ENCODE data around the gene ACADM. TPM values are rescaled to one million over a fixed set of nuclear protein-coding genes. Genes with fewer than 3 reads are reported as not detected.
A peak's percentile ranks its signal among the peaks of the same experiment; 100 is the strongest.
"Not testable (repeated sequence)": the region's sequence is repeated elsewhere in the genome, so short reads cannot be mapped to it uniquely, and the experiment has no call there.

The ACADM gene
- total RNA-seq, 1 donor from 2014 or later: 401 TPM

DNA sequence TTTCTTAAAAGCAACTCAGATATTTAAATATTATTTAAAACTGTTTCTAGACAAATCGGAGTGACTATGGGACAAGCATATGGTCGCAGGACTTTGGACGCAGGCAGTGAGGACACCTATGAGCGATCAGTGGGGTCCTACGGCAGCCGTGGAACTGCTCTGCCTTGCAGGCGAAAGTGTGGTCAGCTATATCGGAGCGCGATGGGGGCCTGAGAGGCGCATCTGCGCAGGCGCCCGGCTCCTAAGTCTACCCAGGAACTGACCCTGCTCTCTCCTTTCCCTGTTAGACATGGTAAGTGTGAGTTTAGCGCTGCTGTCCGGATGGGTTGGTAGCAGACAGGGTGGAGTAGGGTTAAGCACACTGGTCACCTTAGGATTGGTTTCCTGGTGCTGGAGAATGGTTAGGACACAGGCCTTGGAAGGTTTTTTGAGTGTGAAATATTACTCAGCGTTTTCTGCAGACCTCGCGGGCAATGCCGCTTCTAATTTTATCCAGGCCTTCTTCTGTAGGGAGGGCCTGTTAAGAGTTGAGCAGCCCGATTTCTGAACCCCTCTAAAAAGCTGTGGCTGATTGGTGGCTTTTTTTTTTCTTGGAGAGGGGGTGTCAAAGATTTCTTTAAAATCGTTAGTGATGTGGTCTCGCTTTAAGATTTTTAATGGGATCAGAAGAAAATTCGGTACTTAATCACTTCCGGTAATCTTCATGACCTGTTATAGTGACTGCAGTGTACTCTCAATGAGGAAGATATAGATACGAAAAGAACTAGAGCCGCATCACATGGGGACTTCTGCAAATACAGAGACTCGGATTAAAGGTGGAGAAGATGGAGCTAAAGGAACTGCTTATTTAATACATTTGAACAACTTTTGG, 61.7 kb downstream of the ACADM start, which contains the start of gene RABGGTB:
RABGGTB (plus strand) TSS at position 274 of the 871 bp plus-strand sequence; CDS start at position 290, 16 bp downstream.
- intact Hi-C loops (cut with DNase I): no loop called here
- DNase-seq (peak; percentile 97), ATAC-seq (ENCODE audit: poor library complexity) (peak; percentile 99)

DNA sequence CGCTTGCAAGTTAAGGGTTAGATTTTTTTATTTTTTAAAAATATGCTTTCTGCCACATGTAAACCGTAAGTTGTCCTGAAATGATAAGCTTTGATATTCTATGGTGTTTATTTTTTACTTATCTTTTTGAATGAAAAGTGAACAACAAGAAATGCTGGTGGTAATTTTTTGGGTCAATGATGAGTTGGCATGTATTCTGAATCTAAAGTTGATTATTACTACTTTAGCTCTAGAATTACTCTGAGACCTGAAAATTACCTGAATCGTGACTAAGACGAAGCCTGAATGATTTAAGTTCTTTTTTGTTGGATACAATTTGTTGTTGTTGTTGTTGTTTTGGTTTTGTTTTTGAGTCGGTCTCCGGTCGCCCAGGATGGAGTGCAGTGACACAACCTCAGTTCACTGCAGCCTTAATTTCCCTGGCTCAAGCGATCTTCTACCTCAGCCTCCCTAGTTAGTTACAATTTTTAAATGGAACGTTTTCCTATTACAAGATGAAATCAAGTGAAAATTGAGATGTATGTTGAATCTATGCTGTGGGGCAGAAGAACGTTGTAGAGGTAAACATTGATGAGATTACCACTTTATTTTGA, 62.5 kb downstream of the ACADM start:
- DNase-seq: no peak
- intact Hi-C loops (cut with DNase I): no loop called here
- ATAC-seq (ENCODE audit: poor library complexity): no peak

DNA sequence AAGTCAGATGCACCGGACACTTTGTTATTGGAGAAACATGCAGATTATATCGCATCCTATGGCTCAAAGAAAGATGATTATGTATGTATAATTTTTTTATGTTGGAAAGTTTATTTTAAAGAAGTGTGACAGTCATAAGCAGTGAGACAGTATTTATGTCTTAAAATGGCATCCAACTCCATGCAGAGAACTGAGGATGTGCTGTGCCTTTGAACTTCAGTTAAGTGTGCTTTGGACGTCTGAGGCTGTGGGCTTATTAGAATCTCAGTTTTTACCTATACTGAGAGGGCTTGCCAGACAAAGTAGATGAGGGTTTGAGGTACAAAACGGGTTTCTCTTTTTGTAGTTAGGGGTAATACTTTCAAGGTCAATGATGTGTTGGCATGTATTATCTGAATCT, 63.0 kb downstream of the ACADM start:
- intact Hi-C loops (cut with DNase I): no loop called here
- DNase-seq (no peak), ATAC-seq (ENCODE audit: poor library complexity) (no peak)

DNA sequence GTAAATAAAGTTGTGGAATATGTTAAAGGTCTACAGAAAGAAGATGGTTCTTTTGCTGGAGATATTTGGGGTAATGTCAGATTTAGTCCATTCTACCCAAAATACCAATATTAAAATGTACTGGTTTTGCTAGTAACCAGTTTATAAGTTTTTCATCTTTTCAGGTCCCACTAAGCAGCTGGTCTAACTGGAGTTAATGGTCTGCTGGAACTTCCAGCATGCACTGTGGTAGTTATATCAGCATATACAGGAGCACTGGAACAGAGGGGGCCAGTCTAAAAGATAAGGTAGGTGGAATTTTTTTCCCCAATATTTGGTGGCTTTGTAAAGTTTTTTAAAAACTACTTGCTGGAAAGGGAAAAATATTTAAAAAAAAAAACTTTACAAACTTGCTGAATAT, 65.5 kb downstream of the ACADM start:
- intact Hi-C loops (cut with DNase I): no loop called here
- ATAC-seq (ENCODE audit: poor library complexity) (no peak), DNase-seq (no peak)

DNA sequence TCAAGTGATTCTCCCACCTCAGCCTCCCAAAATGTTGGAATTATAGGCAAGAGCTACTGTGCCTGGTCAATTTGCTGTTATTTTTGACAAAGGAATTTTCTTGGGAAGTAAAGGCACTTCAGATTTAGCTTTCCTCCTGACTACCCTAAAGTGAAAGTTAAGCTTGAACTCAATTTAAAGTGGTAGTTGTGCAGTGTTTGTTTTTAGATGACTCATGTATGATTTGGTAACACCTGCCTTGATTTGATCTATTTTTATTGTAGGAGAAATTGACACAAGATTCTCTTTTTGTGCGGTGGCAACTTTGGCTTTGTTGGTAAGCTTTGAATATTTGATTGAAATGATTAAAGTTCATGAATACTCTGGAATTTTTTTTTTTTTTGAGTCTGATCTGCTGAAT, 66.5 kb downstream of the ACADM start:
- no peak for DNase-seq
- intact Hi-C loops (cut with DNase I): no loop called here
- ATAC-seq (ENCODE audit: poor library complexity): no peak

DNA sequence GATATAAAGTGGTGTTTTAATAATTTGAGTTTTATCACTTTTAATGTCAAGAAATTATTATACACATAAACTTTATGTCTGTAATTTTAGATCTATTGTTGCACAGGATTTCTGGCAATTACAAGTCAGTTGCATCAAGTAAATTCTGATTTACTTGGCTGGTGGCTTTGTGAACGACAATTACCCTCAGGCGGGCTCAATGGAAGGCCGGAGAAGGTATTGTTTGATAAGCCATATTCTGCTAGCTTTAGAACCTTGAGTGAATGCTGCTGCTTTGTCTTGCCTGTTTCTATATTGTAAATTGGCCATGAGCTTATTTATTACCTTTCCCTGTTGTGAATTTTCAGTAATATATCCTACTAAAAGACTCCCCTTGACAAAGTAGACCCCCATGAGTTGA, 67.6 kb downstream of the ACADM start:
- DNase-seq (no peak), ATAC-seq (ENCODE audit: poor library complexity) (no peak)
- intact Hi-C loops (cut with DNase I): no loop called here

DNA sequence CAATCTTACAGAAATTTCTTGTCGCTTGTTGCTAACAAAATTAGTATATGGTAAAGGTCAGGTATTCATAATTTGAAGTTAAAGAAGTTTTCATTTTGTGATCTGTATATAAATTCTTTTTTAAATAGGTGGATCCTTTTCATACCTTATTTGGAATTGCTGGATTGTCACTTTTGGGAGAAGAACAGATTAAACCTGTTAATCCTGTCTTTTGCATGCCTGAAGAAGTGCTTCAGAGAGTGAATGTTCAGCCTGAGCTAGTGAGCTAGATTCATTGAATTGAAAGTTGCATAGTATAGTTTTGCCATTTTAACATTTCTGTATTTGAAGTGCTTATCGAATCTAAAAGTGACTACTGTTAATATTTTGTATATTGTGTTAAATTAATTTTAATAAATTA, 69.9 kb downstream of the ACADM start:
- intact Hi-C loops (cut with DNase I): no loop called here
- ATAC-seq (ENCODE audit: poor library complexity): no peak
- no peak for DNase-seq

DNA sequence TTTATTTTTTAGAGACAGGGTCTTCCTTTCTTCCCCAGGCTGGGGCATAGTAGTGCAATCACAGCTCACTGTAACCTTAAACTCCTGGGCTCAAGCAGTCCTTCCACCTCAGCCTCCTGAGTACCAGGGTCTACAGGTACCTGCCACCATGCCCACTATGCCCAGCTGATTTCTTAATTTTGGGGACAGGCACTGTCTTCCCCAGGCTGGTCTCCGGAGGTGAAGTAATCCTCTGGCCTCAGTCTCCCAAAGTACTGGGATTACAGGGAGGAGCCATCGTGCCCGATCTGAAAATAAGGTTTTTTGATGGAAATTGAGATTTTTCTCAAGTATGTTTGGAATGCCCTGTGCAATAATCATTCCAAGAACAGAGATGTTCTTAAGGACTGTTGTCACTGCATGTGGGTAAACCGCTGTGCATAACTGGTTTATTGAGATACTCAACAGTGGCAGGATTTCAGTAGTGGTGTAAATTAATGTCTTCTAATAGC, 71.2 kb downstream of the ACADM start:
- ATAC-seq (ENCODE audit: poor library complexity) (no peak), DNase-seq (no peak)
- intact Hi-C loops (cut with DNase I): no loop called here

DNA sequence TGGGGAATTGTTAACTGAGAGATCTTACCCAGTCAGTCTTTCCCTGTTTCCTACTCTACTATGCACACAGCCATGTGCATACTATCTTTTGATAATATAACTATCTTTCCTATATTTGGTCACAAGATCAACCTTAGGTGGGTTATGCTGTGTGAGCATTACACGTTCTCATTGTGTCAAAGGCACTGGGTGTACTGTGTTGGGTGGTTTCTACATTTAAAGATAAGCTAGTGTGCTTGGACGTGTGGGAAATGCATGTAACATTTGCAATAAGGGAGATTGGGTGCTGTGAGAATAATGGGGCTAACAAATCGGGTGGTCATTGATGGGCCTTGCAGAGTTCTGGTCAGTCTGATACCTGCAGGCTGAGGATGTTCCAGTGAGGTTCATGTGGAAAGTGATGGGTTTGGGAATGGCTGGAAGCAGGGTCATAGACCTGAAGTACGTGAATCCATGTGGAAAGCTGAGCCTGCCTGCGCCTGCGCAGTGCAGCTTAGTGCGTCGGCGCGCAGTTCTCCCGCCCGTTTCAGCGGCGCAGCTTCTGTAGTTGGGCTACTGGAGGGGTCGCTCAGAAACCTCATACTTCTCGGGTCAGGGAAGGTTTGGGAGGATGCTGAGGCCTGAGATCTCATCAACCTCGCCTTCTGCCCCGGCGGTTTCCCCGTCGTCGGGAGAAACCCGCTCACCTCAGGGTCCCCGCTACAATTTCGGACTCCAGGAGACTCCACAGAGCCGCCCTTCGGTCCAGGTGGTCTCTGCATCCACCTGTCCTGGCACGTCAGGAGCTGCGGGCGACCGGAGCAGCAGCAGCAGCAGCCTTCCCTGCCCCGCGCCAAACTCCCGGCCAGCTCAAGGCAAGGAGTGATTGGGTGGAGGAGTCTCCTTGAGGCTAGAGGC, 72.1 kb downstream of the ACADM start, which contains the start of gene MSH4:
MSH4 (plus strand) TSS at position 507 of the 897 bp plus-strand sequence; CDS start at position 611, 104 bp downstream.
- ATAC-seq (ENCODE audit: poor library complexity) (peak; percentile 23), DNase-seq (no peak)
- intact Hi-C loops (cut with DNase I): no loop called here

DNA sequence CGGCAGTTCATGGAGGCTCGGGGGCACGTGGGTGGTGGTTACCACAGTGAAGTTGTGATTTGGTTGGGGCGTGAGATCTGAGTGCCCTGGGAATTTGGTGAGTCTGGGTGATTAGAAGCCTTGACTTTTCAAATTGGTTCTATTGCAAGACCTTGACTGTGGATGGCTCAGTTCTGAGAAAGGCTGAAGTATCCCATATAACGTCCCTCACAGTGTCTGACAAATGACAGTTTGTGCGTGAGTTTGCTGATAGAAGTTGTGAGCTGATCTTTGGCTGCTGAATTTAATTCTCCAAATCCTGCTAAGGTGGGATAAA, 72.7 kb downstream of the ACADM start:
- intact Hi-C loops (cut with DNase I): no loop called here
- DNase-seq (no peak), ATAC-seq (ENCODE audit: poor library complexity) (no peak)

DNA sequence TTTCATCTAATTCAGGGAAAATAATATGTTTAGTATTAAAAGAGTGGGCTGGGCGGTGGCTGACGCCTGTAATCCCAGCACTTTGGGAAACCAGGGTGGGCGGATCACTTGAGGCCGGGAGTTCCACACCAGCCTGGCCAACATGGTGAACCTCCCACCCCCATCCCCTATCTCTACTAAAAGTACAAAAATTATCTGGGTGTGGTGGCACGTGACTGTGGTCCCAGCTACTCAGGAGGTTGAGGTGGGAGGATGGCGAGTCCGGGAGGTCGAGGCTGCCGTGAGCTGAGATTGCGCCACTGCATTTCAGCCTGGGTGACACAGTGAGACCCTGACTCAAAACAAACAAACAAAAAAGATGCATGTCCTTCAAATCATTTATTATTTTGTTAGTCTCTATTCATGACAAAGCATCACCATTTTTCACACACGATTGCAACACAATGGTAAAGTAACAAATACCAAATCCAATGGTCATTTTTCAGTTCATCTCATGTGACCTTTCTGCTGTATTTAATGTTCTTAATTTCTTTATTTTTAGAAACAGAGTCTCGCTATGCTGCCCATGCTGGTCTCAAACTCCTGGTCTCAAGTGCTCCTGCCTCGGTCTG, 73.2 kb downstream of the ACADM start:
- DNase-seq (no peak), ATAC-seq (ENCODE audit: poor library complexity) (peak; percentile 17)
- intact Hi-C loops (cut with DNase I): no loop called here

DNA sequence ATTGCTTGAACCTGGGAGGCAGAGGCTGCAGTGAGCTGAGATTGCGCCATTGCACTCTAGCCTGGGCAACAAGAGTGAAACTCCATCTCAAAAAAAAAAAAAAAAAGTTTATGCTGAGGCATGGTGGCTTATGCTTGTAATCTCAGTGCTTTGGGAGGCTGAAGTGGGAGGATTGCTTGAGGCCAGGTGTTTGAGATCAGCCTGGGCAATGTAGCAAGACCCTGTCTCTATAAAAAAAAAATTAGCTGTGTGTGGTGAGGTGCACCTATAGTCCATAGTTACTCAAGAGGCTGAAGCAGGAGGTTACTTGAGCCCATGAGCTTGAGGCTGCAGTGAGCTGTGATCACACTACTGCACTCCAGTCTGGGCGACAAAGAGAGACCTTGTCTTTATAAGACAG, 77.0 kb downstream of the ACADM start:
- ATAC-seq (ENCODE audit: poor library complexity); DNase-seq; intact Hi-C loops (cut with DNase I): not testable (repeated sequence)

DNA sequence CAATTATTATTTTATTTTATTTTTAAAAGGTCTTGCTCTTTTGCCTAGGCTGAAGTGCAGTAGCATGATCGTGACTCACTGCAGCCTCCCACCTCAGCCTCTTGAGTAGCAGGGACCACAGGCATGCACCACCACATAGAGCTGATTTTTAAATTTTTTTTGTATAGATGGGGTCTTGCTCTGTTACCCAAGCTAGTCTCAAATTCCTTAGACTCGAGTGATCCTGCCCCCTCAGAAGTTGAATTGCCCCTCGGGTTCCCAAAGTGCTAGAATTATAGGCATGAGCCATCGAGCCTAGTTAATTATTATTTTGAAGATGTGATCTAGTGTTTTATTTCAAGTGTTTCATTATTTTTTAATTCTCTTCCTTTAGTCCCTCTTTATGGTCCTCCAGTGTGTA, 84.4 kb downstream of the ACADM start:
- ATAC-seq (ENCODE audit: poor library complexity) (no peak), DNase-seq (no peak)
- intact Hi-C loops (cut with DNase I): no loop called here

DNA sequence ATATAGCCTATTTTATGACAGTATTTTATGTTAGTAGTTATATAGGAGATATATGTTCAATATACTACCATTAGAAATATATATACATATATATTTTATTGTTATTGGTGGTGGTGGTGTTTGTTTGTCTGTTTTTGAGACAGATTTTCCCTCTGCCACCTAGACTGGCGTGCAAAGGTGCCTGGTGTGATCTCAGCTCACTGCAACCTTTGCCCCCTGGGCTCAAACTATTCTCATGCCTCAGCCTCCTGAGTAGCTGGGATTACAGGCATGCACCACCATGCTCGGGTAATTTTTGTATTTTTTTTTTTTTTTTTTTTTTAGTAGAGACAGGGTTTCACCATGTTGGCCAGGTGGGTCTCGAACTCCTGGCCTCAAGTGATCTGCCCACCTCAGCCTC, 85.6 kb downstream of the ACADM start:
- ATAC-seq (ENCODE audit: poor library complexity); intact Hi-C loops (cut with DNase I); DNase-seq: not testable (repeated sequence)

DNA sequence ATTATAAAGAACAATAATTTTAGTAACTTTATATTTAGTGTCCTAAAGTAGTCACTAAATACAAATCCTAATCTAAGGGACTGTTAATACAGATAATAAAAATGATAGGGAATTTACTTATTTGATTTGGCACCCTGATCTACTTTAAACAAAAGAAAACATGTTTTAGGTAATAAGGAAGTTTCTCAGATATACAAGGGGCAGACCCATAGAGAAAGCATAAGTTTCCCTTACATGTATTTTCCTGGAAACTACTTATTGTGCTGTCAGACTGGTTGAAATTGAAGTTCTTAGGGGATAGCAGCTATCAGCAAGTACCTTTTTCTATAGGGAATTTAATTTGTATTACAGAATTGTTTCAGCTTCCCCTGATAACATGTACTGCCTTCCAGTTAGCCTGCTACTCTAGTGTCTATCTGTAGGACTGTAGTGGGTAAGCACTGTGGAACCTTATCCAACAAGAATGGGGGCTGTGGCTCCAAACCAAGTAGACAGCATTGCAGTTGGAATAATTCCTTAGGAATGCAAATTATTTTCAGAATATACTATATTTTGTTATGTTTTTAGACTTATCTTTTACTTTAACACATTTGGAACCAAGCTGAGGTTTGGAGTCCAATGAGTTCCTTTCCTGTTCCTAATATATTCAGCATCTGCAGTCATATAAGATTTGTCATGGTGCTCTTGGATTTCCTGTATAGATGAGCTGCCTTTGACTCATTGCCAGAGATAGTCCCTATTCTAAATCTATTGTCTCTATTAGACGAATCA, 86.9 kb downstream of the ACADM start:
- no peak for DNase-seq
- intact Hi-C loops (cut with DNase I): no loop called here
- no peak for ATAC-seq (ENCODE audit: poor library complexity)

DNA sequence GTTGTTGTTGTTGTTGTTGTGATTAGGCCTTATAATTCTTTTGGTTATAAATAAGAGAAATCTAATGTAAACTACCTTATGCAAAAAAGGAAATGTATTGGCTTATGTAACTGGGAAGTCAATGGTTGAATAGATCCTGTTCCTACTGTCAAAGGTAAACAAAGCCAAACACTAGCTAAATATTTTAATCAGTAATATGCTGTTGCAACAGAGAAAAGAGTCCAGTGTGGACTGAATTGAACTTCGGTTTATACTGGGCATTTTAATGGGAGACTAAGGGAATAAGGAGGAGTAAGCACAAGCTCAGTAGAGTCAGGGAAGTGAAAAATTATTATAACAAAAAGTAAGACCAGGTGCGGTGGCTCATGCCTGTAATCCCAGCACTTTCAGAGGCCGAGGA, 87.6 kb downstream of the ACADM start:
- DNase-seq (no peak), ATAC-seq (ENCODE audit: poor library complexity) (no peak)
- intact Hi-C loops (cut with DNase I): no loop called here

Data from Right ventricle myocardium superior (tissue), 1 donor.